Body of pancreas (tissue), 4 donors: ENCODE data around the gene STOML1.

Experiments used
- POLR2A ChIP-seq, 3 donors: fragments of 450-650 bp; IDR thresholded peaks; one replicate each; pipeline ENCODE4 v1.6.1; 2016; ENCODE audit warnings: antibody characterized with exemption in 3 of 3, mild to moderate bottlenecking in 2 of 3
- TF ChIP-seq, protein P1 (sequence below), 7 experiments: fragments of 450-650 bp in 4 of 7; fragments of 200-600 bp in 3 of 7; sonication (generic) in 3 of 7; IDR thresholded peaks; one replicate each; pipeline ENCODE4 v1.5.1; 2016 to 2019; ENCODE audit warnings: antibody characterized with exemption in 7 of 7

DNA sequence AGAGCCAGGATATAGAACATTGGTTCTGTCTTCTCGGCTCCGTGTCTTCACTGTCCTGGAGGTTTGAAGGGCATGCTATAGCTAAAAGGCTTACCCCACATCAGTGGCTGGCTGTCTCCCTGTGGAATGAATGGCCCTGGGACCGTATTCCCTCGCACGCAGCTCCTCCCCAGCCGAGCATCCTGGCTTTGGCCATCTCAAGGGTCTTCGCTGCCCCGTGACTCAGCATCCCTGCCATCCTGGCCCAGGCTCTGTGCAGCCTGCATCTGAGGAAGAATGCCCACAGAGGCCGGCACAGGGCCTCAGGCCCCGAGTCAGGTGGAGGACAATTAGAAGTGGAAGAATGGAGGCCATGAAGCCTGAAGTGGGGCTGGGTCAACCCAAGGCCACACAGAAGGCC is 54.8 kb downstream of the STOML1 start:
- no peak for TF ChIP-seq POLR2A (IDR thresholded peaks at IDR 0.05)
- TF ChIP-seq, protein P1, sequence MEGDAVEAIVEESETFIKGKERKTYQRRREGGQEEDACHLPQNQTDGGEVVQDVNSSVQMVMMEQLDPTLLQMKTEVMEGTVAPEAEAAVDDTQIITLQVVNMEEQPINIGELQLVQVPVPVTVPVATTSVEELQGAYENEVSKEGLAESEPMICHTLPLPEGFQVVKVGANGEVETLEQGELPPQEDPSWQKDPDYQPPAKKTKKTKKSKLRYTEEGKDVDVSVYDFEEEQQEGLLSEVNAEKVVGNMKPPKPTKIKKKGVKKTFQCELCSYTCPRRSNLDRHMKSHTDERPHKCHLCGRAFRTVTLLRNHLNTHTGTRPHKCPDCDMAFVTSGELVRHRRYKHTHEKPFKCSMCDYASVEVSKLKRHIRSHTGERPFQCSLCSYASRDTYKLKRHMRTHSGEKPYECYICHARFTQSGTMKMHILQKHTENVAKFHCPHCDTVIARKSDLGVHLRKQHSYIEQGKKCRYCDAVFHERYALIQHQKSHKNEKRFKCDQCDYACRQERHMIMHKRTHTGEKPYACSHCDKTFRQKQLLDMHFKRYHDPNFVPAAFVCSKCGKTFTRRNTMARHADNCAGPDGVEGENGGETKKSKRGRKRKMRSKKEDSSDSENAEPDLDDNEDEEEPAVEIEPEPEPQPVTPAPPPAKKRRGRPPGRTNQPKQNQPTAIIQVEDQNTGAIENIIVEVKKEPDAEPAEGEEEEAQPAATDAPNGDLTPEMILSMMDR (IDR thresholded peaks at IDR 0.05): no peak
